Measurements from ENCODE around the gene SVOP. TPM values are rescaled to one million over a fixed set of nuclear protein-coding genes. Genes with fewer than 3 reads are reported as not detected.

SVOP gene
- total RNA-seq, 1 donor from 2014 or later = not detected

GRCh38 chr12:108933949-108934348 lies 86.9 kb downstream of the SVOP start:
- ATAC-seq = no peak
- no peak for TF ChIP-seq CTCF (IDR thresholded peaks at IDR 0.05)
- H3K36me3 ChIP-seq = no peaks in the 10 kb centered on the region
- intact Hi-C loops (cut with DNase I) = no loop called here
- no peak overlapping the region for H3K27ac ChIP-seq
- H3K27me3 ChIP-seq = no peaks in the 10 kb centered on the region
- DNase-seq = no peak
- no peak overlapping the region for H3K4me3 ChIP-seq
- no peaks in the 10 kb centered on the region for H3K4me1 ChIP-seq
- no peaks in the 10 kb centered on the region for H3K9me3 ChIP-seq

GRCh38 chr12:108930756-108931155 lies 90.1 kb downstream of the SVOP start:
- H3K9me3 ChIP-seq = no peaks in the 10 kb centered on the region
- ATAC-seq = no peak
- no peak overlapping the region for H3K4me3 ChIP-seq
- no peaks in the 10 kb centered on the region for H3K4me1 ChIP-seq
- no peaks in the 10 kb centered on the region for H3K27me3 ChIP-seq
- no peak for DNase-seq
- TF ChIP-seq CTCF (IDR thresholded peaks at IDR 0.05) = no peak
- no peak overlapping the region for H3K27ac ChIP-seq
- no peaks in the 10 kb centered on the region for H3K36me3 ChIP-seq
- intact Hi-C loops (cut with DNase I) = no loop called here

GRCh38 chr12:108930155-108930554 lies 90.7 kb downstream of the SVOP start:
- no peak for DNase-seq
- Histone ChIP-seq H3K9me3 (no peaks in the 10 kb centered on the region), H3K4me1 (no peaks in the 10 kb centered on the region), H3K27ac (no peak overlapping the region), H3K36me3 (no peaks in the 10 kb centered on the region), H3K27me3 (no peaks in the 10 kb centered on the region), H3K4me3 (no peak overlapping the region)
- intact Hi-C loops (cut with DNase I) = no loop called here
- TF ChIP-seq CTCF (IDR thresholded peaks at IDR 0.05) = no peak
- no peak for ATAC-seq

- no peaks in the 10 kb centered on the region for H3K9me3 ChIP-seq
- ATAC-seq = no peak
Measured at GRCh38 chr12:108928695-108929094, 92.2 kb downstream of the SVOP start.

GRCh38 chr12:108922918-108923317 lies 98.0 kb downstream of the SVOP start:
- intact Hi-C loops (cut with DNase I) = no loop called here
- Histone ChIP-seq H3K27me3 (no peaks in the 10 kb centered on the region), H3K4me1 (no peaks in the 10 kb centered on the region), H3K27ac (no peak overlapping the region), H3K9me3 (no peaks in the 10 kb centered on the region), H3K4me3 (no peak overlapping the region), H3K36me3 (no peaks in the 10 kb centered on the region)
- ATAC-seq (no peak), DNase-seq (no peak)
- TF ChIP-seq CTCF (IDR thresholded peaks at IDR 0.05) = no peak

More at GRCh38 chr12:108928695-108929094, 92.2 kb downstream of the SVOP start:
- TF ChIP-seq CTCF (IDR thresholded peaks at IDR 0.05) = no peak
- no peak for DNase-seq
- no peaks in the 10 kb centered on the region for H3K4me1 ChIP-seq
- intact Hi-C loops (cut with DNase I) = no loop called here
- no peak overlapping the region for H3K27ac ChIP-seq
- no peak overlapping the region for H3K4me3 ChIP-seq
- no peaks in the 10 kb centered on the region for H3K27me3 ChIP-seq
- H3K36me3 ChIP-seq = no peaks in the 10 kb centered on the region

GRCh38 chr12:108921946-108922345 lies 98.9 kb downstream of the SVOP start:
- Histone ChIP-seq H3K27me3 (no peaks in the 10 kb centered on the region), H3K27ac (no peak overlapping the region), H3K4me3 (no peak overlapping the region), H3K9me3 (no peaks in the 10 kb centered on the region), H3K36me3 (no peaks in the 10 kb centered on the region), H3K4me1 (no peaks in the 10 kb centered on the region)
- TF ChIP-seq CTCF (IDR thresholded peaks at IDR 0.05) = no peak
- intact Hi-C loops (cut with DNase I) = no loop called here
- DNase-seq (no peak), ATAC-seq (no peak)

Measured in upper lobe of right lung (tissue), 1 donor.